Stimulated activated CD8-positive, alpha-beta memory T cell treated with anti-CD3 and anti-CD28 coated beads, Interleukin-7, amount 100 ng/mL, for 1 hour (primary cell): ENCODE data around the gene EED.
"Not testable (repeated sequence)": the region's sequence is repeated elsewhere in the genome, so short reads cannot be mapped to it uniquely, and the experiment has no call there.

ENCODE experiments used
- DNase-seq, 2 donors: peaks; one replicate each; pipeline ENCODE4 v3.0.0-alpha.2; 2020; ENCODE audit warnings: low read depth in 2 of 2

EED gene

GRCh38 chr11:86247608-86248007 is 3.1 kb downstream of the EED start:
- no peak for DNase-seq

GRCh38 chr11:86248609-86249008 is 4.1 kb downstream of the EED start:
- DNase-seq = no peak

GRCh38 chr11:86249307-86250098 is 5.0 kb downstream of the EED start:
- no peak for DNase-seq

- no peak for DNase-seq
Observed at GRCh38 chr11:86251345-86251744, 6.8 kb downstream of the EED start.

GRCh38 chr11:86255896-86256295 is 11.3 kb downstream of the EED start:
- no peak for DNase-seq

GRCh38 chr11:86256608-86257007 is 12.1 kb downstream of the EED start:
- DNase-seq = no peak

- no peak for DNase-seq
Observed at GRCh38 chr11:86257446-86257845, 12.9 kb downstream of the EED start.

- no peak for DNase-seq
Observed at GRCh38 chr11:86259730-86260129, 15.2 kb downstream of the EED start.

- no peak for DNase-seq
Observed at GRCh38 chr11:86261328-86261727, 16.8 kb downstream of the EED start.

- DNase-seq = no peak
Observed at GRCh38 chr11:86262387-86262786, 17.8 kb downstream of the EED start.

GRCh38 chr11:86264649-86265048 is 20.1 kb downstream of the EED start:
- no peak for DNase-seq

- DNase-seq = no peak
Observed at GRCh38 chr11:86265194-86265593, 20.6 kb downstream of the EED start.

- DNase-seq = no peak
Observed at GRCh38 chr11:86269645-86270044, 25.1 kb downstream of the EED start.

- no peak for DNase-seq
Observed at GRCh38 chr11:86274503-86274902, 29.9 kb downstream of the EED start.

GRCh38 chr11:86274999-86275398 is 30.4 kb downstream of the EED start:
- DNase-seq = no peak

- no peak for DNase-seq
Observed at GRCh38 chr11:86275493-86276370, 31.2 kb downstream of the EED start.

- DNase-seq = no peak
Observed at GRCh38 chr11:86277741-86278140, 33.2 kb downstream of the EED start.

- no peak for DNase-seq
Observed at GRCh38 chr11:86278226-86278625, 33.7 kb downstream of the EED start.

GRCh38 chr11:86279747-86280146 is 35.2 kb downstream of the EED start:
- no peak for DNase-seq

GRCh38 chr11:86287468-86287796 is 42.9 kb downstream of the EED start:
- DNase-seq = no peak

GRCh38 chr11:86288776-86289507 is 44.4 kb downstream of the EED start:
- DNase-seq = no peak

GRCh38 chr11:86289508-86290280 is 45.1 kb downstream of the EED start:
- DNase-seq = not testable (repeated sequence)
